Measurements from ENCODE around the gene CUX1. TPM values are rescaled to one million over a fixed set of nuclear protein-coding genes. Genes with fewer than 3 reads are reported as not detected.

Gene CUX1
- total RNA-seq, 4 donors from 2014 or later = 40.8 to 62.1 (median 43.8) TPM

DNA sequence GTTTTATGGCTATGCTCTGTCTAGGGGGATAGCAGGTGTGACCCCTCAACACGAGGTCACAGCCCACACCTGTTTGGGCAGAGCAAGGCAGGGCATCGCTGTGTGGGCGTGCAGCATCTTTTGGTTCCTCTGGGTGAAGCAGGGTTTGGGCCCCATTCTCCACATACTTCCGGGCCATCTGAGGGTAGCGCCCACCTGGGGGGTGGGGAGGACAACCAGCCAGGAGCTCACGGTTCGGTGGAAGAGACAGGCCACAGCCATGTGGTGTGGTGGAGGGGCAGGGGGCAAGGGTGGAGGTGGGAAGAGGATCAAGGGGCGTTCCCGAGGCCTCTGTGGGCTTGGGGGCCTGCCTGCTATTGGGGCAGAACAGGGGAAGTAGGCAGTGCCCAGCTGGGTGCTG, 471.6 kb downstream of the CUX1 start:
- intact Hi-C loops (cut with DNase I; ENCODE audit: low total_unique reads) = loop anchor here (5.0 kb wide), 1 partner anchor 98 kb away; no protein-coding TSS in a partner anchor
- DNase-seq (ENCODE audit: low spot score in 2 of 2) = no peak
- WGBS, 2 donors = 82 to 87% methylated on average over 7 to 9 of the region's 9 CpGs
- H3K4me3 ChIP-seq (ENCODE audit: low read depth, poor library complexity, severe bottlenecking) = no peak overlapping the region
- TF ChIP-seq, protein P1, sequence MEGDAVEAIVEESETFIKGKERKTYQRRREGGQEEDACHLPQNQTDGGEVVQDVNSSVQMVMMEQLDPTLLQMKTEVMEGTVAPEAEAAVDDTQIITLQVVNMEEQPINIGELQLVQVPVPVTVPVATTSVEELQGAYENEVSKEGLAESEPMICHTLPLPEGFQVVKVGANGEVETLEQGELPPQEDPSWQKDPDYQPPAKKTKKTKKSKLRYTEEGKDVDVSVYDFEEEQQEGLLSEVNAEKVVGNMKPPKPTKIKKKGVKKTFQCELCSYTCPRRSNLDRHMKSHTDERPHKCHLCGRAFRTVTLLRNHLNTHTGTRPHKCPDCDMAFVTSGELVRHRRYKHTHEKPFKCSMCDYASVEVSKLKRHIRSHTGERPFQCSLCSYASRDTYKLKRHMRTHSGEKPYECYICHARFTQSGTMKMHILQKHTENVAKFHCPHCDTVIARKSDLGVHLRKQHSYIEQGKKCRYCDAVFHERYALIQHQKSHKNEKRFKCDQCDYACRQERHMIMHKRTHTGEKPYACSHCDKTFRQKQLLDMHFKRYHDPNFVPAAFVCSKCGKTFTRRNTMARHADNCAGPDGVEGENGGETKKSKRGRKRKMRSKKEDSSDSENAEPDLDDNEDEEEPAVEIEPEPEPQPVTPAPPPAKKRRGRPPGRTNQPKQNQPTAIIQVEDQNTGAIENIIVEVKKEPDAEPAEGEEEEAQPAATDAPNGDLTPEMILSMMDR (IDR thresholded peaks at IDR 0.05) = no peak
- TF ChIP-seq POLR2A (IDR thresholded peaks at IDR 0.05) = no peak

DNA sequence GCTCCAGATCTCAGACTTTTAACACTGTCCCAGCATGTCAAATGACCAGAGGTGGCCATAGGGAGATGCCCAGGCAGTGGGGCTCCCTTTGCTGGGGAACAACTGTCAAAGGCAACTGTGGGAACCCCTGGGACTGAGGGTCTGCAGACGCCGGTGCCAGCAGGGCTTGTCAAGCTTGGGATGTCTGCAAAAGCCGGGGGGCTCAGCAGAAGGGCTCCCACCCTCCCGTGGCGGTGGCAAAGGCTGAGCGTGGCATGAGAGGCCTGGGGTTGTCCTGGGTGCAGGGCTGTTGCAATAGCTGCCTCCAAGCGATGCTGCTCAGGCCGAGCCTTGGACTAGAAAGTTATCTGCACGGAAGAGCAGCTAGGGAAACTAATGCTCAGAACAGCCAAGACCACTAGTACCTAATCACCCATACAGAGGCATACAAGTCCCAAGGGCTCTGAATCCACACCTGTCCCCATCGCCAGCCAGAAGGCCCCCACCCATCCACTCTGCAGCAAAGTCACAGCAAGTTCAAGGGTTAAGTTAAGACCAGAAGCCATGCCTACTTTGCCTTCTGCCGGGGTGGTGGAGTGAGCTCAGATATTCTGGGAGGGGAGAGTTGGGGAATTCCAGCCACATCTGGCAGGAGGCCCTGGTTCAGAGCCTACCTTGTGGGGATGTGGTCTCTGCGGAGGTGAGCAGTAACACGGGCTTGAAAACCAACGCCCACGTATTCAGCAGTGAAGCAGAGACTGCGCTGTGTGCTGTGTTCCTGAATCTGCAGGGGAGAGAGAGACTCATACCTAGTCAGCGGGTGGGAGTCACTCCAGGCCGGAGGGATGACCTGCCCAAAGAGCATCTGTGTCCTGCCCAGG, 473.9 kb downstream of the CUX1 start:
- TF ChIP-seq, protein P1 (IDR thresholded peaks at IDR 0.05) = no peak
- TF ChIP-seq POLR2A (IDR thresholded peaks at IDR 0.05) = no peak
- intact Hi-C loops (cut with DNase I; ENCODE audit: low total_unique reads) = no loop called here
- no peak for DNase-seq (ENCODE audit: low spot score in 2 of 2)
- WGBS, 2 donors = 72 to 75% methylated on average over 15 to 16 of the region's 18 CpGs
- no peak overlapping the region for H3K4me3 ChIP-seq (ENCODE audit: low read depth, poor library complexity, severe bottlenecking)

DNA sequence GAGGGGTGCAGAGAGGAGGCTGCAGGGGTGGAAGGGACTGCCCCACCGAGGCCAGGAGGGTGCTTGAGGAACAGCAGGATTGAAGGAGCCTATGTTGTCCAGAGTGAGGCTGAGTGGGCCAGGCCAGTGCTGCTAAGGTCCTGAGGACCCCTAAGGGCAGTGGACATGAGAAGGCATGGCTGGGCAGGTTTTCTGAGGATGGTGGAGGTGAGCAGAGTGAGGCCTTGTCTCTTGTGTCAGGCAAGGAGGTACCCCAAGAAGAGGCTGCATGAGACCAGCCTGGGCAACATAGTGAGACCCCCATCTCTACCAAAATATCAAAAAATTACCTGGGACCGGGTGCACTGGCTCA, 474.5 kb downstream of the CUX1 start:
- DNase-seq (ENCODE audit: low spot score in 2 of 2) = no peak
- no peak for TF ChIP-seq POLR2A (IDR thresholded peaks at IDR 0.05)
- TF ChIP-seq, protein P1 (IDR thresholded peaks at IDR 0.05) = no peak
- 60 to 94% methylated on average over 1 to 2 of the region's 2 CpGs for WGBS, 2 donors
- intact Hi-C loops (cut with DNase I; ENCODE audit: low total_unique reads) = no loop called here
- no peak overlapping the region for H3K4me3 ChIP-seq (ENCODE audit: low read depth, poor library complexity, severe bottlenecking)

DNA sequence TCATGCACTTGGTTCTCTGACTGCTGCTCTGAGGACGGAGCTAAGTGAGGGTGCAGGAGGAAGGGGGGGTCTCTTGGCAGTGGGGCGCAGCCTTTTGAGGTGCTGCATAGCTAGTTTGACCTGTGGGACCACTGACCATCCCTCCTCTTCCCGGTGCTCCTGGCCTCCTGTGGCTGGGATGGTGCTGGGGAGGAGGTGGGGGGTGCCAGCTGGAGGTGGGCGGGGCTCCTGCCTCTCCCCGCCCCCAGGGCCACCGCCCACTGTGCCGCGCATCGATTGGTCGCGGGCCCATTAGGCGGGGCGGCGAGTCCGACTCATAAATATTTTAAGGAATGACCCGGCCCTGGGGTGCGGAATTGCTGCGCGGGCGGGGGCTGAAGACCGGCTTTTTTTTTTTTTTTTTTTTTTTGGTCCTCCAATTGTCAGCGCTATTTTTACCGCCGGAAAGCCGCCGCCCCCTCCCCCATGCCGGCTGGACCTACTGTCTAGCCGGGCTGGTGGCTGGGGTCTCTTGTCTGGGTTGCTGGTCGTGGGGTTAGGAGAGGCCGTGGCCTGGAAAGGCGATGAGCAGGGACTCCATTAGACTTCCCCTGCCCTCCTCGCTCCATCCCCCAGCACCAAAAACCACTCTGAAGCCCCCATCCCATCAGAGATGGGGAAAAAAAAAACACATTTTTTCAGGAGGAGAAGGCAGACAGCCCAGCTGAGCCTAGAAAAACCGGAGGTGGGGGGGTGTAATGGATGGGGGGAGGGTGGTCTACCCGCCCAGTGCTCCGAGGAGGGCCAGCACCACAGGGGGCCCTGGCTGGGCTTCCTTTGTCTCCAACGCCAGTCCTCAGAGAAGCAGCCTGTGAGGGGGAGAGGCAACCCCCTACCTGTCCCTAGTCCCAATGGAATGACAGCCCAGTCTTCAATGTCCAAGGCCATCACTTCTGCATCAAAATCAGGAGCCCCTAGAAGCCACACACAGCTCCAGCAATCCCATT, 475.7 kb downstream of the CUX1 start:
- TF ChIP-seq POLR2A (IDR thresholded peaks at IDR 0.05) = no peak
- TF ChIP-seq, protein P1 (IDR thresholded peaks at IDR 0.05) = no peak
- DNase-seq (ENCODE audit: low spot score in 2 of 2) = no peak
- 27 to 31% methylated on average over 33 to 36 of the region's 36 CpGs for WGBS, 2 donors
- H3K4me3 ChIP-seq (ENCODE audit: low read depth, poor library complexity, severe bottlenecking) = no peak overlapping the region
- intact Hi-C loops (cut with DNase I; ENCODE audit: low total_unique reads) = no loop called here

DNA sequence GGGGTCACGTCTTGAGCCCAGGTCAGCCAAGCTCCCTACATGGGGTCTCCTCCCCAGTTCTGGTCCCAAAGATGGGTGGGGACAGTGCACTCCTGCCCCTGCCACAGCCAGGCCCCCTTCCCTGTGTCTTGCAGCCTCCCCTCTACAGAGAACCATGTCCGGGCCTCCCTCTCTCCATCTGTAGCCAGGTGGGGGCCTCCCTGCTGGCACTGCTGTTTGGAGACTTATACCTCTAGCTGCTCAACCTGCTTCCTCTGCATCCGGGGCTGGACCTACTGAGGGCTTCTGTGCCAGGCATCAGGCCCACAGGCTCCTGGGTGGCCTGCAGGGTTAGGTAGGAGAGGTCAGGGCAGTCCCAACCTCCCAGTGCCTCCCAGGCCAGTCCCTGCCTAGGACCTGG, 477.2 kb downstream of the CUX1 start:
- DNase-seq (ENCODE audit: low spot score in 2 of 2) = no peak
- TF ChIP-seq, protein P1 (IDR thresholded peaks at IDR 0.05) = no peak
- TF ChIP-seq POLR2A (IDR thresholded peaks at IDR 0.05) = no peak
- 88 to 89% methylated on average over 3 of the region's 3 CpGs for WGBS, 2 donors
- intact Hi-C loops (cut with DNase I; ENCODE audit: low total_unique reads) = no loop called here
- no peak overlapping the region for H3K4me3 ChIP-seq (ENCODE audit: low read depth, poor library complexity, severe bottlenecking)

Measured in lower leg skin (tissue), 4 donors.